ENCODE data around the gene VPS37D.
"Not testable (repeated sequence)": the region's sequence is repeated elsewhere in the genome, so short reads cannot be mapped to it uniquely, and the experiment has no call there.

Gene VPS37D

GRCh38 chr7:73659983-73660382 is 7.6 kb upstream of the VPS37D start:
- TF ChIP-seq CTCF (IDR thresholded peaks at IDR 0.05; ENCODE audit: low read depth, low read length) = no peak
- DNase-seq (ENCODE audit: extremely low read depth, low read depth) = no peak

- DNase-seq (ENCODE audit: extremely low read depth, low read depth) = not testable (repeated sequence)
Observed at GRCh38 chr7:73660594-73660993, 7.0 kb upstream of the VPS37D start.

GRCh38 chr7:73663033-73663432 is 4.6 kb upstream of the VPS37D start:
- TF ChIP-seq CTCF (IDR thresholded peaks at IDR 0.05; ENCODE audit: low read depth, low read length) = no peak
- DNase-seq (ENCODE audit: extremely low read depth, low read depth) = no peak

GRCh38 chr7:73668103-73668885 is 663 bp downstream of the VPS37D start:
- DNase-seq (ENCODE audit: extremely low read depth, low read depth) = no peak
- TF ChIP-seq CTCF (IDR thresholded peaks at IDR 0.05; ENCODE audit: low read depth, low read length) = no peak

GRCh38 chr7:73668886-73669230 is 1.2 kb downstream of the VPS37D start:
- no peak for TF ChIP-seq CTCF (IDR thresholded peaks at IDR 0.05; ENCODE audit: low read depth, low read length)
- no peak for DNase-seq (ENCODE audit: extremely low read depth, low read depth)

- DNase-seq (ENCODE audit: extremely low read depth, low read depth) = no peak
- TF ChIP-seq CTCF (IDR thresholded peaks at IDR 0.05; ENCODE audit: low read depth, low read length) = no peak
Observed at GRCh38 chr7:73669288-73669701, 1.7 kb downstream of the VPS37D start.

GRCh38 chr7:73669858-73670385 is 2.3 kb downstream of the VPS37D start:
- no peak for DNase-seq (ENCODE audit: extremely low read depth, low read depth)
- no peak for TF ChIP-seq CTCF (IDR thresholded peaks at IDR 0.05; ENCODE audit: low read depth, low read length)

- no peak for DNase-seq (ENCODE audit: extremely low read depth, low read depth)
Observed at GRCh38 chr7:73671322-73671661, 3.7 kb downstream of the VPS37D start.

More at GRCh38 chr7:73671322-73671661, 3.7 kb downstream of the VPS37D start:
- TF ChIP-seq CTCF (IDR thresholded peaks at IDR 0.05; ENCODE audit: low read depth, low read length) = no peak

Measured in AG09319 (cell line).